Activated T-helper 1 cell treated with anti-CD3 and anti-CD28 coated beads, Interleukin-12 subunit alpha, Interleukin-12 subunit beta, Interleukin-2, Interleukin-4 antibody, amounts not matched to agents 30 ng/mL and 10 ng/mL and 1 ng/mL, durations not matched to agents 14 hours and 24 hours and 36 hours (primary cell): ENCODE data around the gene MAFG. TPM values are rescaled to one million over a fixed set of nuclear protein-coding genes. Genes with fewer than 3 reads are reported as not detected.
A peak's percentile ranks its signal among the peaks of the same experiment; 100 is the strongest.

Experiments
- DNase-seq: peaks from one replicate; pipeline ENCODE4 v3.0.0; 2021; ENCODE audit warnings: low spot score
- H3K27ac Mint-ChIP-seq: one replicate; pipeline ENCODE4 v1.8.0; 2021; ENCODE audit warnings: mild to moderate bottlenecking, mixed read lengths
- H3K27me3 Mint-ChIP-seq: one replicate; pipeline ENCODE4 v1.8.0; 2022; ENCODE audit warnings: mild to moderate bottlenecking, moderate library complexity, mixed read lengths; ENCODE audit not compliant: insufficient read depth
- H3K36me3 Mint-ChIP-seq: one replicate; pipeline ENCODE4 v1.8.0; 2021; ENCODE audit warnings: low read depth, mixed read lengths
- H3K4me1 Mint-ChIP-seq: one replicate; pipeline ENCODE4 v1.8.0; 2021; ENCODE audit warnings: low read depth, mixed read lengths
- H3K4me3 Mint-ChIP-seq: one replicate; pipeline ENCODE4 v1.8.0; 2021; ENCODE audit warnings: mild to moderate bottlenecking, moderate library complexity, mixed read lengths
- H3K9me3 Mint-ChIP-seq: one replicate; pipeline ENCODE4 v1.8.0; 2021; ENCODE audit warnings: mixed read lengths
- intact Hi-C: fragments of 100-400 bp; cut with micrococcal nuclease; formaldehyde crosslinking; loops from one replicate; pipeline ENCODE4 v1.15.1; 2024
- total RNA-seq: library from RNA; stranded (reverse); gene quantifications from 2 replicates; pipeline ENCODE4 v1.2.3, GENCODE V29; 2022

Gene MAFG
- total RNA-seq: 33.8 and 35.5 TPM in 2 replicates

DNA sequence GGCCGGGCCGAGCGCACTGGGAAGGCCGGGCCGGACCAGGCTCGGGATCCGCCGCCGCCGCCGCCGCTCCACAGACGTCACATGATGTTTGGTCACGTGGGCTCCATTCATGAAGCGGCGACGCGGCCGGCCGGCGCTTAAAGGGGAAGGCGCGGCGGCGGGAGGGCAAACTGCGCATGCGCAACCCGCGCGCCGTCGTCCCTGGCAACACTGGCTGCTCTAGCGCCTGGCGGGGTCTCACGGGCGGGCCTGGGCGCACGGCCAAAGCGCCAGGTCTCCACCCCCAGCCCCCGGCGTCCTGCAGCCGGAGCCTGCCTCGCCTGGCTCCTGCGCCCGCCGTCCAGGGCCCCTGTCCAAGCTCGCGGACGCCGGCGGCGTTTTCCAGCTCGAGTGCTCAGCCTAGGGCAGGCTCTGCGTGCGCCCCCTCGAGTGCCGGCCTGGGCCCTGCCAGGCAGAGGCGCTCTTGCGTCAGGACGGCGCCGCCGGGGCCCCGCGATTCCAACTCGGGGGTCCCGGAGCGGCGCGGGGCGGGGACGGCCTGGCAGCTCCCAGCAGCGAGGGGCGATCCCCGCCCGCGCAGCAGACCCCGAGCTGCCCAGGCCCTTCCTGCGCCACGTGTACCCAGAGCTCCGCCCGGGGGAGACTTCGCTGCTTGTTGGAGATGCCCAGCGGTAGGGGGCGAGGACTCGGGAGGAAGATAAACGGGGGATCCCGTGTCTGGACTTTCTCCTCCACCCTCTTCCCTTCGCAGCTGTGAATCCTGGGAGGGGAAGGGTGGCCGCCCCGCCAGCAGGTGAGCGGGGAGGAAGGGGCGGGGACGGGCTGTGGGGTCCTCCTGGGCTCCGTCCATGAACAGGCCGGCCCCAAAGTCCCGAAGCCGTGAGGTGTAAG, at the start of gene MAFG:
MAFG (minus strand) TSS at position 83 of the 891 bp plus-strand sequence. CDS start 4,550 bp downstream, outside the sequence.
- Mint-ChIP-seq H3K36me3 (peaks cover 1% of the 10 kb centered on the region), H3K27me3 (peaks cover 2% of the 10 kb centered on the region), H3K9me3 (no peaks in the 10 kb centered on the region), H3K4me1 (peaks cover 15% of the 10 kb centered on the region), H3K4me3 (peak within 1 kb of the TSS; percentile 89), H3K27ac (peak within 1 kb of the TSS; percentile 79)
- intact Hi-C loops: loop anchor here (1.0 to 2.0 kb wide), 6 partner anchors 9 to 168 kb away; partner anchors contain the start of genes ARHGDIA, ASPSCR1, CENPX and LRRC45
- DNase-seq: peak; percentile 88

DNA sequence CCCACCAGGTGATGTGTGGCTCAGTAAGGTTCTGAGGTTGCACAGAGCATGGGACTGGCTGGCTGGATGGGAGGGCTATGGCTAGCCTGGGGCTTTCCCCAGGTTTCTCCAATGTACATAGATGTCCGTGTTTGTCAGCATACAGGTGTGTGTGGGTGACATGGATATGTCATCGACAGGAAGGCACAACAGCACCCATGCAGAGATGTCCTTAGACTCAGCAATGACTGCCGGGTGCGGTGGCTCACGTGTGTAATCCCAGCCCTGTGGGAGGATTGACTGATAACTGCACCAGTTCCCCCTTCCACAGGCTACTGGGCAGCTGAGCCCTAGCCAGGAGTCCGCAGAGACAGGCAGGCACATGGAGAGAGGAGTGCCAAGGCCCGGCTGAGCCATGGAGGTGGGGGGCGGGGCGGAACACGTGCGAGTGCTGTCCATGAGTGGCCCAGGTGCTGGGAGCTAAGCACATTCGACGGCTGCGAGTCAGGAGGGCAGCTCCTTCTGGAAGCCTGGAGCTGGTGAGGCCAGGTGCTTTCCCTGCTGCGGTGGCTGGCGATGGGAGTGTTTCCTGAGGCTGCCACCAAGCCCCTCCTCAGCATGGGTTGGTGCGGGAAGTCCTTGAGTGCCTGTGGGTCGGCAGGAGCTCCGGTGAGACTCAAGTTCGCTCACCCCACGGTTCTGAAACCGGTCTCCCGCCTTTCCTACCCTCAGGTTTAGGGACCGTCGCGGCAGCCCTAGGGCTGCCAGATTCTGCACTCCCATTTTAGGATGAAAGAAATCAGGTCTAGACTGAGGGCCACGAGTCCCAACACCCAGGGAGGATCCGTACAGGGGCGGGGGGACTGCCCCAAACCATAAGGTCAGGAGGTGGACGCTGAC, 49.0 kb upstream of the MAFG start:
- Mint-ChIP-seq H3K4me3 (peak overlapping the region; percentile 97), H3K9me3 (no peaks in the 10 kb centered on the region), H3K27me3 (peaks cover 9% of the 10 kb centered on the region), H3K27ac (peak overlapping the region; percentile 99), H3K4me1 (peaks cover 32% of the 10 kb centered on the region), H3K36me3 (peaks cover 7% of the 10 kb centered on the region)
- intact Hi-C loops: loop anchor here (1.0 to 5.0 kb wide), 5 partner anchors 8 to 104 kb away; partner anchors contain the start of genes ARHGDIA, LRRC45, MAFG and RAC3
- no peak for DNase-seq

DNA sequence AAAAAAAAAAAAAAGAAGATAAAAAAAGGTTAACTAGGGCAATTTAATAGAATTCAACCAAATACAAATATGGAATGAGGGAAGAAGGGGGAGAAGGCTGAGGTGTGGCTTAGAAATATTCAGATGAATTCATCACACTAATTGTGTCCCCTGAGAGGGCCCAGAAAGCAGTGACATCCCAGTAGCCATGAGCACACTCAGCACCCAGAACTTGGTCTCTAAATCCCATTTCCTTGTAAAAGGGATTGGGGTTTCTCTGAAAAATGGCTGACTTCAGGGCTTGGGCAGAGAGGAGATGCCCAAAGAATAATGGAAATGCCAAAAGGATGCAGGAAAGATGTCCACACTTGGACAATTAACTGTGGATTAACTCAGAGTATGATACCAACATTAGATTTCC, 45.9 kb upstream of the MAFG start:
- H3K4me3 Mint-ChIP-seq: no peak overlapping the region
- intact Hi-C loops: no loop called here

DNA sequence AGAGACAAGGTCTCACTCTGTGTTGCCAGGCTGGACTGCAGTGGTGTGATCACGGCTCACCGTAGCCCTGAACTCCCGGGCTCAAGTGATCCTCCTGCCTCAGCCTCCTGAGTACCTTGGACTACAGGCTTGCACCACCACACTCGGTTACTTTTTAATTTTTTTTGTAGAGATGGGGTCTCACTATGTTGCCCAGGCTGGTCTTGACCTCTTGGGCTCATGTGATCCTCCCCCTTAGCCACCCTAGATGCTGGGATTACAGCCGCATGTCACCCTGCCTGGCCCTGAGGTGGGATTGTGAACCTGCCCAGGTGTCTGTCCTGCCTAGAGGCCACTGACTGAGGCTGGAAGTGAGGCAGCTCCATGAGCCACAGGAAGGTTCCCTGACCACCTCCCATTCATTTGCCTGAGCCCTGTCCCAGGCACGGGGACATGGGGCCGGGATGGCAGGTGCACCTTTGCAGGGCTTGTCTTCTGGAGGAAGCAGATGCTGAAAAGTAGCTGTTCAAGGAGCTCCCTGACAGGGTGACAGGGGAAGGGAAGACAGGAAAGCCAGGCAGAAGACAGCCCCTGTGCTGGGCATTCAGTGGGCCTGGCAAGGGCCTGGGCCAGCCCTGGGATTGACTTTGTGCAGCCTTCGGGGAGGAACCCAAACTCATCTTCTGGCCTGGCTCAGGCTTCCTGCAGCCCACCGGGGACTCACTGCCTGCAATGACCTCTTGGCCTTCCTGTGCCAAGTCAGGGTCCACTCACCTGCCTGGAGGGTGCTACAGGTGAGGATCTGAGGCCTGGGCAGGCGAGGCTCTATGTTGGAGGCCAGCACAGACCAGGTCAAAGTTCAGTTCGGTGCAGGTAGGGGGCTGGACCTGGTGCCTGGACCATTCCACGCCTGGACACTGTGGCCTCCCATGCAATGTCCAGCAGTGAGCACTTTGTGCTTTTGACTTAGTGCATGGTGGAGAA, 41.6 kb upstream of the MAFG start:
- intact Hi-C loops: loop anchor here (1.0 kb wide), 3 partner anchors 8 to 129 kb away; partner anchors contain the start of genes ASPSCR1, FASN and LRRC45
- Mint-ChIP-seq H3K27ac (no peak overlapping the region), H3K36me3 (no peaks in the 10 kb centered on the region), H3K4me1 (peaks cover 5% of the 10 kb centered on the region), H3K27me3 (peaks cover 16% of the 10 kb centered on the region), H3K4me3 (no peak overlapping the region), H3K9me3 (no peaks in the 10 kb centered on the region)
- DNase-seq: no peak

More for the DNA sequence above, 45.9 kb upstream of the MAFG start:
- Mint-ChIP-seq H3K36me3 (no peaks in the 10 kb centered on the region), H3K9me3 (no peaks in the 10 kb centered on the region), H3K4me1 (peaks cover 12% of the 10 kb centered on the region), H3K27me3 (peaks cover 9% of the 10 kb centered on the region), H3K27ac (no peak overlapping the region)
- DNase-seq: no peak

GRCh38 chr17:81968396-81968745, 40.8 kb upstream of the MAFG start:
- Mint-ChIP-seq H3K9me3 (no peaks in the 10 kb centered on the region), H3K27ac (peak overlapping the region; percentile 73)
- intact Hi-C loops: loop anchor here (1.0 kb wide), 3 partner anchors 9 to 130 kb away; partner anchors contain the start of genes ASPSCR1, FASN and LRRC45

GRCh38 chr17:81967533-81968395, 40.2 kb upstream of the MAFG start:
- Mint-ChIP-seq H3K27ac (peak overlapping the region; percentile 73), H3K36me3 (no peaks in the 10 kb centered on the region), H3K9me3 (no peaks in the 10 kb centered on the region), H3K27me3 (peaks cover 27% of the 10 kb centered on the region), H3K4me3 (peak overlapping the region; percentile 74), H3K4me1 (peaks cover 5% of the 10 kb centered on the region)
- peak; percentile 82 for DNase-seq
- intact Hi-C loops: loop anchor here (1.0 kb wide), 3 partner anchors 10 to 131 kb away; partner anchors contain the start of genes ASPSCR1, FASN and LRRC45

More at GRCh38 chr17:81968396-81968745, 40.8 kb upstream of the MAFG start:
- DNase-seq: no peak
- Mint-ChIP-seq H3K4me1 (peaks cover 5% of the 10 kb centered on the region), H3K4me3 (peak overlapping the region; percentile 74), H3K36me3 (no peaks in the 10 kb centered on the region), H3K27me3 (peaks cover 21% of the 10 kb centered on the region)

- Mint-ChIP-seq H3K27ac (no peak overlapping the region), H3K4me3 (no peak overlapping the region), H3K4me1 (peaks cover 5% of the 10 kb centered on the region), H3K9me3 (no peaks in the 10 kb centered on the region), H3K27me3 (peaks cover 32% of the 10 kb centered on the region), H3K36me3 (no peaks in the 10 kb centered on the region)
- intact Hi-C loops: no loop called here
- DNase-seq: no peak
Observed at GRCh38 chr17:81967244-81967532, 39.7 kb upstream of the MAFG start.

- no peak overlapping the region for H3K4me3 Mint-ChIP-seq
- H3K36me3 Mint-ChIP-seq: no peaks in the 10 kb centered on the region
- H3K27me3 Mint-ChIP-seq: peaks cover 34% of the 10 kb centered on the region
- intact Hi-C loops: no loop called here
- no peak for DNase-seq
- H3K4me1 Mint-ChIP-seq: peaks cover 5% of the 10 kb centered on the region
- H3K27ac Mint-ChIP-seq: no peak overlapping the region
- H3K9me3 Mint-ChIP-seq: no peaks in the 10 kb centered on the region
Observed at GRCh38 chr17:81966343-81967243, 39.1 kb upstream of the MAFG start.

GRCh38 chr17:81964081-81964849, 36.7 kb upstream of the MAFG start:
- peaks cover 5% of the 10 kb centered on the region for H3K4me1 Mint-ChIP-seq
- intact Hi-C loops: no loop called here

More at GRCh38 chr17:81964081-81964849, 36.7 kb upstream of the MAFG start:
- no peak overlapping the region for H3K4me3 Mint-ChIP-seq
- peaks cover 34% of the 10 kb centered on the region for H3K27me3 Mint-ChIP-seq
- no peak overlapping the region for H3K27ac Mint-ChIP-seq
- no peak for DNase-seq
- no peaks in the 10 kb centered on the region for H3K36me3 Mint-ChIP-seq
- H3K9me3 Mint-ChIP-seq: no peaks in the 10 kb centered on the region
